GM19023 (cell line): ENCODE results near the gene CERK.

Experiments used
- ATAC-seq: cut with Tn5 transposase; IDR thresholded peaks from one replicate; pipeline ENCODE4 v1.9.1; 2021; ENCODE audit warnings: mild to moderate bottlenecking, moderate library complexity; ENCODE audit not compliant: unreplicated experiment

The CERK gene

GRCh38 chr22:46664301-46664855, 73.7 kb downstream of the CERK start:
- ATAC-seq, result no peak

DNA sequence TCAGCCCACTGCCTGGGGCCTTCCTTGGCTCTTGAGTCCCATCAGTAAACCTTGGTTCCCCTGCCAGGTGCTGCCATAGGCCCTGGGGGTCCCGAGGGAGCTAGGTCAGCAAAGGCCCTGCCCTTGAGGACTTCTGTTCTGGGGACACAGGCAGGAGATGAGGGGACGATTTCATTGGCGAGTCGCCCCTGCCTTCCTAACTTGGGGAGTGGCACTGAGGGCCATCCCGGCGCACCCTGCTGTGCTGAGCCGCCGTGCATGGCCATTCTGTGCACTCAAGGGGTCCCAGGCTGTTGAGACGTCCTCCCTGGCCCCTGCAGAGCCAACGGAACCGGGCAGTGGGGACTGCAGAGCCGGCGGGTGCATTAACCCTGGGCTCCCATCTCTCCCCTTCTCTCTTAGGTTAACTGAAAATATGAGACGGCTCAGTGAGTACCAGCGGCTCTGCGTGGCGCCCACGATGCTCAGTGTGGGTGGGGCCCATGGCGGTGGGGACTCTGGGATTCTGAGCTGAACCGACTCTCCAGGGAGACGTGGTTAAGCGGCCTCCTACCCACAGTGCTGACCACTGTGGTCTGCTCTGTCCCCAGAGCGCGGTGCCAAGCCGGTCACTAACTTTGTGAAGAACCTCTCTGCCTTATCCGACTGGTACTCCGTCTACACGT, 74.5 kb downstream of the CERK start:
- no peak for ATAC-seq

DNA sequence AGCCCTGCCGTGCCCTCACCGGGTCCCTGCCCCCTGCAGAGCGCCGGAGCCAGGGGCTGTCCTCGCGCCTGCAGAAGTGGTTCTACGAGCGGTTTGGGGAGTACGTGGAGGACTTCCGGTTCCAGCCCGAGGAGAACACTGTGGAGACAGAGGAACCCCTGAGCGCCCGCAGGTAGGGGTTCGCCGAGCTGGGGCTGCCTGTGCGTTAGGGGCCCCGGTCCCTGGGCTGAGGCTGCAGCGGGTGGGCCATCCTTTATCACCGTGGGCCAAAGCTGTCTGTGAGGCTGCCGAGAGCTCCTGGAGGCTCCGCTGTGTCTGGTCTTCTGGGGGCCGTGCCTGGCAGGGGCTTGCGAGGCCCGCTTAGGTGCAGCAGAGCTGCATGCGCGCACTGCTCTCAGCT, 75.1 kb downstream of the CERK start:
- ATAC-seq, result no peak

- ATAC-seq, result no peak
Measured at GRCh38 chr22:46662226-46662625, 75.8 kb downstream of the CERK start.

GRCh38 chr22:46661221-46661851, 76.7 kb downstream of the CERK start:
- ATAC-seq, result no peak

DNA sequence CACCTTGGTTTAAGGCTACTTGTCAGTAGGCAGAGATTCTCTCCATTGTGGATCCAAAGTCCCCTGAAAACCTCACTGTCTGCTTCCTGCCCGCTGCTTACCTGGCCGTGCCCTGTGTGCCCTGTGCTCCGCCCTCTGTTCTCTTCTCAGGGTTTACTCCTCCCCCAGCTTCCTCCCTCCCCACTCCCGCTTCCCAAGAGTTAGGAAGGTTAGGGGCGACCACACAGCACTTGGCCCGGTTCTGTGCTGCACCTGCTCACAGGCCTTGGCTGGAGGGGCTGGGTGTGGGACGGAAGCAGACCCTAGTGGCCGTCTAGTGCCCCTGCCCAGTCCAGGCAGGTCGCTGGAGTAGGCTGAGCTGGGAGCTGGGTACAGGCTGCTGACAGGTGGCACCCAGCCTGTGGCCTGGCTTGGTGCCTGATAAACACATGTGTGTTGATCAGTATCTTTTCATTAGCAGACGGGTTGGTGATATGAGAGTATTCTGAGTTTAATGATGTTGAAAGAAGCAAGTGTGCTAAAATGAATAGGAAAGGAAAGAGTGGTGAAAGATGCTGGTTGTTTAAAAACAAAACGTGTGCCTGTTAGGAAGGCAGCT, 77.3 kb downstream of the CERK start:
- no peak for ATAC-seq

- no peak for ATAC-seq
Measured at GRCh38 chr22:46659791-46660186, 78.3 kb downstream of the CERK start.

GRCh38 chr22:46659059-46659790, 78.8 kb downstream of the CERK start:
- no peak for ATAC-seq

- ATAC-seq, result no peak
Measured at GRCh38 chr22:46657996-46658947, 79.8 kb downstream of the CERK start.

GRCh38 chr22:46657655-46657953, 80.4 kb downstream of the CERK start:
- ATAC-seq, result no peak

GRCh38 chr22:46656856-46657654, 81.0 kb downstream of the CERK start:
- ATAC-seq, result no peak

DNA sequence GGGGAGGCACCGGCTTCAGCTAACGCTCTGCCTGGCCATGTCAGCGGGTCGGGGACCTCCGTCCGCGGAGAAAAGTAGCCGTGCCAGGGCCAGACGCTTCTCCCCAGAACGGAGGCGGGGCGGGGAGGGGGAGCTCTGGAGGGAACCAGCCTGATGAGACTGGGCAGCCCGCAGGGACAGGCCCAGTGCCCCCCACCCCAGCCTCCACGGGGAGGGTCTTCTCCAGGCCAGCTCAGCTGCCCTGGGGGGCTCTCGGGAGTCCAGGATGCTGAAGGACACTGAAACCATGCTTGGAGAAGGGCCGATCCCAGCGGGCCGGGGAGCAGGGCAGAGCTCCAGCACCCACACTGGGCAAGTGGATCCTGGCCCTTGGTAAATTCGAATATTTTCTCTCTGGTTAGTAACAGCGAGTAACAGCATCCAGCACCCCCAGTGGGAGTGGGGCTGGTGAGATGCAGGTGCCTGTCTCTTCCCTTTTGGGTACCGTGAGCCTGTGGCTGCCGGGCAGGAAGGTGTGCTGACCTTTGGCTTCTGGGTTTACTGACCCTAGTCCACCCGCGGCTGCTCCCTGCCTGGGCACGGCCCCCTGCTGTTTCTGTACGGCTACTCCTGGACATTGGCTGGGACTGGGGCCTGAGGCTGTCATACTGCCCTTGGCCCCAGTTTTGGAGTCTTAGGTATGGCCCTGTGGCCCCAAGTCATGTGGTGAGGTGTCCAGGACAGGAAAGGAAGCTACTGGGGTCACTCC, 82.0 kb downstream of the CERK start:
- ATAC-seq, result no peak

DNA sequence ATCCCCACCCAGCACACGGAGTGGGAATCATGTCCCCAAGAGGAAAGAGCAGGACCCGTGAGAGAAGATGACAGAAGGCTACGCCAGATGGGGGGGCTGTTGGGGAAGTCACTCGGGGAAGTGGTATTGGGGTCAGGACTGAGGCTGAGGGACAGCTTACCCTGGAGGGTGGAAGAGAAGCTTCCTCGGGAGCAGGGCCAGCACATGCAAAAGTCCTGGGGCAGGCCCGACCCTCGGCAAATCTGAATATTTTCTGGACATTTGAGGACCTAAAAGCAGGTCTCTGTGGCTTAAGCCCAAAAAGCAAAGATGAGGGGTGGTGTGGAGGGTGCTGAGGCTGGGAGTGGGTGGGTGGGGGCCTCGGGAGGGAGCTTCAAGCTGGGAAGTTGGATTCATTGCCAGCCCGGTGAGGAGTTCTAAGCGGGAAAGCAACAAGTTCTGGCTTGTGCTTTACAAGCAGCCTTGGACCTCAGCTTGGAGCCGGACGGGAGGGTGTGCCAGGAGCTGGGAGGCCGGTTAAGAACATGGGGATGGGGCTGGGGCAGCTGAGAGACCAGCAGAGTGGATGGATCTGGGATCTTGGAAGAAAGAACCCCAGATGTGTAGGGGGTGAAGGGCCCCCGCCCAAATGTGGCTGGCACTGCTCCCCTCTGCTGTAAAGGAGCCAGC, 83.0 kb downstream of the CERK start:
- ATAC-seq, result no peak

- ATAC-seq, result no peak
Measured at GRCh38 chr22:46654426-46654825, 83.6 kb downstream of the CERK start.

- ATAC-seq, result no peak
Measured at GRCh38 chr22:46653596-46653995, 84.5 kb downstream of the CERK start.

DNA sequence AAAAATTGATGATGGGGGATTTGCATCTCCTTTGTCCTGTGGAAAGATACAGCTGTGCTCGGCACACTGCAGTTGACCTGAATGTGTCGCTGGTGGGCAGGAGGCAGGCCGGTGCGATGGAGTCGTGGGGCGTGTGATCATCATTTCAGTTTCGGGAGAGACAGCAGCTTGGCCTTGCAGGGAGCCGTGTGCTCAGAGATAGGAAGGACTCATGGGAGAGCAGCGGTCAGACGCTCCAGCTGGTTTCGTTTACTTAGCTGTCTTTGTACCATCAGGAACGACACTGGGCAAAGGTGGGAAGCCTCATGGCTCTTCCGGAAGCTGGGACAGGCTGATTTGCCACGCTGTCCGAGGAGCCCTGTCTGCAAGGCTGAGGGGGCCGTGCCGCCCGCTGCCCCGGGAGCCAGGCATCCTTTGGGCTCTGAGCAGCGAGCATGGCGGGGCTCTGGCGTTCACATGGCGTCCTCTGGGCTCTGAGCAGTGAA, 85.2 kb downstream of the CERK start:
- ATAC-seq, result no peak

GRCh38 chr22:46652081-46652846, 85.8 kb downstream of the CERK start:
- no peak for ATAC-seq

- ATAC-seq, result no peak
Measured at GRCh38 chr22:46651316-46651715, 86.7 kb downstream of the CERK start.
